ENCODE results near the gene RAB3GAP1. TPM values are rescaled to one million over a fixed set of nuclear protein-coding genes. Genes with fewer than 3 reads are reported as not detected.

The RAB3GAP1 gene
- total RNA-seq, 1 donor from 2014 or later, result 71.2 TPM

DNA sequence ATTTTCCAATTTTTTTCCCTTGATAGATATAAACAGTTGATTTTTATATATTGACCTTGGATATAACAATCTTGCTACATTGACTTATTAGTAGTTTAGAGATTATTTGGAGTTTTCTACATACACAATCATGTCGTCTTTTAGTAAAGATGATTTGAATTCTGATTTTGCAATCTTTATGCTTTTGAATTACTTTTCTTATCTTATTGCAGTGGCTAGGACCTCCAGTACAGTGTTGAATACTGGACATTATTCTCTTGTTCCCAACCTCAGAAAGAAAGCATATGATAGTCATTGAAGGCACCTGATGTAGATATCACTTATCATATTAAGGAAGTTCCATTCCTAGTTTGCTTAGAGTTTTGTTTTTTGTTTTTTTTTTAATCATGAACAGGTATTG, 90.2 kb downstream of the RAB3GAP1 start:
- H4K20me1 ChIP-seq (ENCODE audit: low read depth), result no peaks in the 10 kb centered on the region
- Mint-ChIP-seq H3K9me3 (peaks cover 16% of the 10 kb centered on the region), H3K4me1 (no peaks in the 10 kb centered on the region), H3K27ac (no peak overlapping the region), H3K27me3 (ENCODE audit: insufficient read depth, low read depth) (peaks cover 2% of the 10 kb centered on the region), H3K36me3 (peaks cover 49% of the 10 kb centered on the region), H3K4me3 (no peak overlapping the region)
- no peaks in the 10 kb centered on the region for H3K27me3 ChIP-seq
- H3K4me2 ChIP-seq, result no peak overlapping the region
- no peak overlapping the region for H3K9ac ChIP-seq
- H2AFZ ChIP-seq (replicated peaks), result no peak overlapping the region
- TF ChIP-seq, protein P1, sequence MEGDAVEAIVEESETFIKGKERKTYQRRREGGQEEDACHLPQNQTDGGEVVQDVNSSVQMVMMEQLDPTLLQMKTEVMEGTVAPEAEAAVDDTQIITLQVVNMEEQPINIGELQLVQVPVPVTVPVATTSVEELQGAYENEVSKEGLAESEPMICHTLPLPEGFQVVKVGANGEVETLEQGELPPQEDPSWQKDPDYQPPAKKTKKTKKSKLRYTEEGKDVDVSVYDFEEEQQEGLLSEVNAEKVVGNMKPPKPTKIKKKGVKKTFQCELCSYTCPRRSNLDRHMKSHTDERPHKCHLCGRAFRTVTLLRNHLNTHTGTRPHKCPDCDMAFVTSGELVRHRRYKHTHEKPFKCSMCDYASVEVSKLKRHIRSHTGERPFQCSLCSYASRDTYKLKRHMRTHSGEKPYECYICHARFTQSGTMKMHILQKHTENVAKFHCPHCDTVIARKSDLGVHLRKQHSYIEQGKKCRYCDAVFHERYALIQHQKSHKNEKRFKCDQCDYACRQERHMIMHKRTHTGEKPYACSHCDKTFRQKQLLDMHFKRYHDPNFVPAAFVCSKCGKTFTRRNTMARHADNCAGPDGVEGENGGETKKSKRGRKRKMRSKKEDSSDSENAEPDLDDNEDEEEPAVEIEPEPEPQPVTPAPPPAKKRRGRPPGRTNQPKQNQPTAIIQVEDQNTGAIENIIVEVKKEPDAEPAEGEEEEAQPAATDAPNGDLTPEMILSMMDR (IDR thresholded peaks at IDR 0.05), result no peak
- TF ChIP-seq EZH2 (IDR thresholded peaks at IDR 0.05) (no peak), EZH2phosphoT487 (IDR thresholded peaks at IDR 0.05) (no peak)
- DNase-seq (ENCODE audit: low spot score), result no peak
- H3K36me3 ChIP-seq, result peaks cover 16% of the 10 kb centered on the region
- H3K27ac ChIP-seq, result no peak overlapping the region
- no peak overlapping the region for H3K4me3 ChIP-seq
- H3K9me3 ChIP-seq (ENCODE audit: low read depth), result peaks cover 8% of the 10 kb centered on the region
- H3K4me1 ChIP-seq, result no peaks in the 10 kb centered on the region
- H3K79me2 ChIP-seq (ENCODE audit: low read depth), result no peaks in the 10 kb centered on the region
- H3F3A ChIP-seq (ENCODE audit: low read depth), result no peaks in the 10 kb centered on the region

DNA sequence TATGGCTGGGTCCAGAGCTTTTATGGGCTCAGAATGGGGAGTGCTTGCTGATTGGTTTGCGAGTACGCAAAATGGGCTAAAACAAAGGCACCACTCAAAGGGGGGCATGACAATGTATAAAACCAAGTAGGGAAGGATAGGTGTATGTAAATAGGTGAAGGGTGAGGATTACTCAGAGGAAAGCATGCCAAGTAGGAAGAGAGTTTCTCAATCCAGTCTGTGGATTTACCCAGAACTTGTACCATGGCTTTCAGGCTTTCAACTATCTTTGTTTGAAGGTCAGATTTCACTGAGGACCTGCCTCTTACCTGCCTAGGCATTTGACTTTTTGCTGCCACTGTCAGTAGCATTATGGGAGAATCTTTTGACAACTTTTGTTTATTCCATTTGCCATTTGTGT, 92.3 kb downstream of the RAB3GAP1 start:
- Mint-ChIP-seq H3K27me3 (ENCODE audit: insufficient read depth, low read depth) (no peaks in the 10 kb centered on the region), H3K4me1 (no peaks in the 10 kb centered on the region), H3K36me3 (peaks cover 41% of the 10 kb centered on the region), H3K27ac (no peak overlapping the region), H3K9me3 (peaks cover 16% of the 10 kb centered on the region), H3K4me3 (no peak overlapping the region)
- Histone ChIP-seq H3K79me2 (ENCODE audit: low read depth) (no peaks in the 10 kb centered on the region), H3K4me2 (no peak overlapping the region), H3K4me3 (no peak overlapping the region), H3K27ac (no peak overlapping the region), H3K4me1 (no peaks in the 10 kb centered on the region), H3K36me3 (peaks cover 16% of the 10 kb centered on the region), H3F3A (ENCODE audit: low read depth) (no peaks in the 10 kb centered on the region), H3K9ac (no peak overlapping the region), H3K9me3 (ENCODE audit: low read depth) (peaks cover 8% of the 10 kb centered on the region), H3K27me3 (no peaks in the 10 kb centered on the region), H4K20me1 (ENCODE audit: low read depth) (no peaks in the 10 kb centered on the region), H2AFZ (replicated peaks) (no peak overlapping the region)
- TF ChIP-seq EZH2phosphoT487 (IDR thresholded peaks at IDR 0.05) (no peak), EZH2 (IDR thresholded peaks at IDR 0.05) (no peak)
- TF ChIP-seq, protein P1 (IDR thresholded peaks at IDR 0.05), result no peak
- no peak for DNase-seq (ENCODE audit: low spot score)

DNA sequence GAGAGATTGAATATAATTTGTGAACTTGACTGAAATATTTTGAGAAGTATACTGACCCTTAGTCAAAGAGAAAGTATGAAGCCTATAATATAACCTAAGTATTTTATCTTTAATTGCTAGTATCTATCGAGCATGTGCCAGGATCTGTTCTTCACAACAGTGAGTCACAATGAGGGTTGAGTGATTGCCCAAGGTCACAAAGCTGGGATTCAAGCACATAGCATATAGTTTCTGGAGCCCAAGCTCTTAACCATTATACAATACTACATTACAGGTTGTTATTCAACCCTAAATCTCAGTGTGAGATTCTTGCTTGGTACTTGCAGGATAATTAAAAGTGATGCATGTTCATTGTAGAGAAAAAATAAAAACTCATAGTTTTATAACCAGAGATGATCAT, 97.2 kb downstream of the RAB3GAP1 start:
- Histone ChIP-seq H3K79me2 (ENCODE audit: low read depth) (no peaks in the 10 kb centered on the region), H3K27ac (no peak overlapping the region), H3K36me3 (peaks cover 13% of the 10 kb centered on the region), H3F3A (ENCODE audit: low read depth) (peaks cover 10% of the 10 kb centered on the region), H3K9me3 (ENCODE audit: low read depth) (no peaks in the 10 kb centered on the region), H3K4me3 (no peak overlapping the region), H2AFZ (replicated peaks) (no peak overlapping the region), H3K9ac (no peak overlapping the region), H4K20me1 (ENCODE audit: low read depth) (no peaks in the 10 kb centered on the region), H3K27me3 (no peaks in the 10 kb centered on the region), H3K4me2 (no peak overlapping the region), H3K4me1 (peaks cover 19% of the 10 kb centered on the region)
- H3K27ac Mint-ChIP-seq, result no peak overlapping the region
- H3K27me3 Mint-ChIP-seq (ENCODE audit: insufficient read depth, low read depth), result no peaks in the 10 kb centered on the region
- H3K4me1 Mint-ChIP-seq, result peaks cover 9% of the 10 kb centered on the region
- TF ChIP-seq EZH2 (IDR thresholded peaks at IDR 0.05), result no peak
- TF ChIP-seq EZH2phosphoT487 (IDR thresholded peaks at IDR 0.05), result no peak
- TF ChIP-seq, protein P1 (IDR thresholded peaks at IDR 0.05), result no peak
- no peak for DNase-seq (ENCODE audit: low spot score)
- no peak overlapping the region for H3K4me3 Mint-ChIP-seq
- no peaks in the 10 kb centered on the region for H3K9me3 Mint-ChIP-seq
- H3K36me3 Mint-ChIP-seq, result peaks cover 31% of the 10 kb centered on the region
